Measurements from ENCODE around the gene PRKD1. TPM values are rescaled to one million over a fixed set of nuclear protein-coding genes. Genes with fewer than 3 reads are reported as not detected.

The PRKD1 gene
- total RNA-seq, 1 experiment from 2014 or later, result 2.7 TPM

GRCh38 chr14:29906256-29906870, 21.3 kb downstream of the PRKD1 start:
- no peak overlapping the region for H2BK20ac ChIP-seq (ENCODE audit: low read depth, low read length, poor library complexity, severe bottlenecking)
- H3K9ac ChIP-seq (ENCODE audit: extremely low read depth, insufficient read length, low read length), result no peak overlapping the region
- no peak overlapping the region for H2BK5ac ChIP-seq (ENCODE audit: insufficient read length, low read length)
- WGBS (ENCODE audit: extremely low coverage, insufficient read length, low lambda C conversion rate), result no CpG with 5 or more reads among the region's 3 CpGs
- H3K14ac ChIP-seq (ENCODE audit: insufficient read depth, low read length), result no peak overlapping the region
- no peaks in the 10 kb centered on the region for H3K27me3 ChIP-seq (ENCODE audit: insufficient read depth, low read length)
- H2AK5ac ChIP-seq (ENCODE audit: insufficient read length, low read length), result no peak overlapping the region
- no peak overlapping the region for H2BK12ac ChIP-seq (ENCODE audit: insufficient read length, low read depth, low read length)
- H3K27ac ChIP-seq (ENCODE audit: insufficient read length, low read depth, low read length), result no peak overlapping the region
- no peak overlapping the region for H3K4me2 ChIP-seq (ENCODE audit: insufficient read depth, insufficient read length, low read length)
- no peaks in the 10 kb centered on the region for H3K23me2 ChIP-seq (ENCODE audit: insufficient read length, low read depth, low read length, poor library complexity, severe bottlenecking)
- no peaks in the 10 kb centered on the region for H3K79me2 ChIP-seq (ENCODE audit: insufficient read depth, low read length)
- Mint-ChIP-seq H3K9me3 (peaks cover 10 to 13% of the 10 kb centered on the region in 2 experiments), H3K36me3 (ENCODE audit: insufficient read depth in 1 of 3, low read depth in 3 of 3) (peaks cover 2 to 5% (median 4%) of the 10 kb centered on the region in 3 experiments), H3K27ac (peak overlapping the region in 2 of 3 experiments; percentile 48 to 70; a peak in 1 of 7 replicates), H3K4me1 (peaks cover 4% of the 10 kb centered on the region in 2 experiments; a peak in 3 of 4 replicates), H3K27me3 (ENCODE audit: low read depth) (no peaks in the 10 kb centered on the region), H3K4me3 (no peak overlapping the region)
- no peak overlapping the region for H3K4ac ChIP-seq (ENCODE audit: low read depth, low read length)
- no peaks in the 10 kb centered on the region for H3K79me1 ChIP-seq (ENCODE audit: insufficient read depth, low read depth, low read length, poor library complexity, severe bottlenecking)
- no peak overlapping the region for H3K56ac ChIP-seq (ENCODE audit: insufficient read length, low read depth, low read length)
- no peaks in the 10 kb centered on the region for H3K9me3 ChIP-seq (ENCODE audit: control insufficient read depth, low read depth, low read length)
- no peak overlapping the region for H3K23ac ChIP-seq (ENCODE audit: insufficient read length, low read depth, low read length)
- no peaks in the 10 kb centered on the region for H3K4me1 ChIP-seq (ENCODE audit: insufficient read depth, low read length)
- H2AFZ ChIP-seq (ENCODE audit: low read length), result no peak overlapping the region
- H2BK120ac ChIP-seq (ENCODE audit: low read depth, low read length, poor library complexity, severe bottlenecking), result no peak overlapping the region
- H4K20me1 ChIP-seq (ENCODE audit: control insufficient read depth, insufficient read depth, insufficient read length), result no peaks in the 10 kb centered on the region
- H2BK15ac ChIP-seq (ENCODE audit: low read depth, low read length), result no peak overlapping the region
- H4K8ac ChIP-seq (replicated peaks; ENCODE audit: insufficient read length, low read depth, low read length), result no peak overlapping the region
- no peak for DNase-seq
- no peak overlapping the region for H3T11ph ChIP-seq (ENCODE audit: low read length)
- H3K18ac ChIP-seq (ENCODE audit: insufficient read length, low read depth, low read length), result no peak overlapping the region
- no peak overlapping the region for H4K5ac ChIP-seq (ENCODE audit: insufficient read length, low read depth, low read length)
- TF ChIP-seq CTCF (conservative IDR thresholded peaks at IDR 0.05), result no peak
- H4K91ac ChIP-seq (ENCODE audit: insufficient read length, low read depth, low read length), result no peak overlapping the region
